HG03045 (cell line): ENCODE measurements around the gene LRMDA.

Source experiments
- ATAC-seq: cut with Tn5 transposase; IDR thresholded peaks from one replicate; pipeline ENCODE4 v1.9.1; 2021; ENCODE audit warnings: mild to moderate bottlenecking, moderate library complexity; ENCODE audit not compliant: unreplicated experiment

LRMDA gene

GRCh38 chr10:76086761-76087639 lies 655.6 kb downstream of the LRMDA start:
- no peak for ATAC-seq

DNA sequence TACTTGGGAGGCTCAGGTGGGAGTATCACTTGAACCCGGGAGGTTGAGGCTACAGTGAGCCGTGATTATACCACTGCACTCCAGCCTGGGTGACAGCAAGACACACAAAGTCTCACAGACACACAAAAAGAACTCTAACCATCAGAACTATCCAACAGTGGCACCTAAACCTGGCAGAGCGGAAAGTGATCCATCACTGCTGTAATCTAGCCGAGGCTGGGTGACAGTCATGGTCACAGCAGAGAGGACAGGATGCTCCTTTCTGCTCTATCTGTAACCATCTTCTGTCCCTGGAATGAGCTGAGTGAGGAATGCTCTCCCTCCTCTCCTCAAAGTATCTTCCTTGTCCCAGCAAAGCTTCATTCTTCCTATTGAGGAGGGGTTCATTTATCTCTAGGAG lies 656.6 kb downstream of the LRMDA start:
- no peak for ATAC-seq

DNA sequence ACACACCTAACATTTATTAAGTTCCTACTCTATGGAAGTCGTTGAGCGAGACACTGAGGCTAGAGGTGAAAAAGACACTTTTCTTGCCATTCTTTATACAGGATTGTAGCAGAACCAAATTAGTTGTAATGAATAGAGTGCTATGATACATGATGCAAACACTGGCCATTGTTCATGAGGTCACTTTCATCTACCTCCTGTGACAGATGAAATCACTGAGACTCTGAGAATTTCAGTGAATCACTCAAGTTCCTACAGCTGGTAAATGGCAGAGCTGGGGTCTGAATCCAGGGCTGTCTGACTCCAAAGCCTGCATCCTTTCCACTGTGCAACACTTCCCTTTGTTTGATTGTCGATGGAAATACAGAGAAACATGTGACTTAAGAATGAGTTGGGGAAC lies 657.6 kb downstream of the LRMDA start:
- ATAC-seq = no peak

DNA sequence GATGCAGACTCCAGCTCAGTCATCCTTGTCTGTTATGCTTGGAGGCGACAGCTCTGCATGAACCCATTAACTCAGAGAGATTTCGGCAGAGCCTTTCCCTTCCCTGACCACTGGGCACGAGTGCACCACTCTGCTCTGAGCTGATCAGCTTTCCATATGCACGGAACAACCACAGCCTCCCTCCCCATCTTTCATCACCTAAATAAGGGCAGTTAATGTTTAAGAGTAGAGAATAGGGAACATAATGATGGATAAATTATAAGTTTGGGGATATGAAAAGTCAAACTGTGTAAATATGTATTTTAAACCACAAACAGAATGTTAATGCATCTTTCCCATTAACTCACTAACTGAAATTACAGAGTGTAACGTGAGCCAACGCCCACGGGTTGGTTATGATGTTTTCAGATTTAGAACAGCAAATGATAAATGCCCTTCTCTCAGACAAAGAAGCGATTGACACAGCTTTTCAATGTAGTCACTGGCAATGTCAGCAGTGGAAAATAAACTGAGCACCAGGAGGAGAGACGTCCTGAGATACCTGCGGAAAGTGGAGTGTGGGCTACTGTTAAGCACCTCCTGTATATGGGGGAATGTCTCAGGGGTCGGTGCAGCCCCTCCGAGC lies 658.2 kb downstream of the LRMDA start:
- ATAC-seq = no peak

- ATAC-seq = no peak
Observed at GRCh38 chr10:76091926-76092325, 660.5 kb downstream of the LRMDA start.

DNA sequence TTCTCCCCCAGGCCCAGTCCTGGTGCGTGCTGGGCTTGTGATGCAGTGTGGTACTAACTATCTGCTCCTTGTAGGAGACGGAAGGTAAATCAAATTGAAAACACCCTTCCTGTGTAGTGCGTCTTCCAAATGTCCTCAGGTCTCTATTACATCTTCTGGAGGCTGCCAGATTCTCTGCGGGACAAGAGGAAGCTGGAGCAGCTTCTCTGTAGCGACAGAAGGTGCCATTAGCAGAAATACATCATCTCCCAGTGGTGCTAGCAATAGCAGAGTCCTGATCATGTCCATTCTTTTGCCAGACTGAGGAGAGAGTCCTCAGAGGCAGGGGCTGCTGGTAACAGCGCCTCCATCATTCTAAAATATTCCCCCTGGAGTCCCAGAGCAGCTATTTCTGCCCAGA lies 675.2 kb downstream of the LRMDA start:
- no peak for ATAC-seq

- no peak for ATAC-seq
Observed at GRCh38 chr10:76108563-76109359, 677.3 kb downstream of the LRMDA start.

GRCh38 chr10:76111404-76111803 lies 680.0 kb downstream of the LRMDA start:
- no peak for ATAC-seq

DNA sequence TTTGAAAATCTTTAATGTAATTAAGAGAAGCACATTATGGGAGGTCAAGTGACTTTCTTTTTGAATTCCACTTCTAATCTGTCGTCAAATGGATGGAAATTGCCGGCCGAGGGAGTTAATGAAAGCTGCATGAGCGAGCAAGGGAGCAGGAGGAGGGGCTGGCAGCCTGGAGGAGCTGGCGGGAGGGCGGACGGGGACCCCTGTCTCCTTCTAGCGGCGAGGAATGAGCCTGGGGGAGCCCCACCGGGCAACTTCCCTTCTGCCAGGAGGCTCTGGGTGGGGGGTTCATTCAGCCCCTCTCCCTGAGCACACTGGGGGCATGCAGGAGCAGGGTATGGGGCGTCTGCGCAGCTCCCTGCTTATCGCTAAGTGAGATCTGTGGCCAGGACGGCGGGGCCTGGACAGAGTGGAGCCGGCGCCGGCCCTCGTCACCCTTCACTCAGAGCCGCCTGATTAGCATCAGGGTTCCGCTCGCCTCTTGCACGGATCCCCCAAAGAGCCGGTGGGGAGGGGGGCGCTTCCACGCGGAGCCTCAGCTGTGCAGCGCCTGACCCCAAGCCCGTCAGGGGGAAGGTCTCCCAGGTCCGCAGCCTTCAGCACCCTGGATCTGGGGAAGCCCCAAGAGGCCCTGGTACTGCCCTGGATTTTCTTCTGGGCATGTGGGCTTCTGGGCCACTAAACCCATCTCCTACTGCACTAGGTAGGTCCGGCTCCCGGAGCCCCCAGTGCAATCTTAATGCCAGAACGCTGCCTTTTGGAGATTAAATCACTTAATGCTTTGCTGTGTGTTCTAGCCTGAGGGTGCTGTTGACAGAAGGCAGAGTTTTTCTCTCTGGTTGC lies 680.8 kb downstream of the LRMDA start:
- no peak for ATAC-seq

DNA sequence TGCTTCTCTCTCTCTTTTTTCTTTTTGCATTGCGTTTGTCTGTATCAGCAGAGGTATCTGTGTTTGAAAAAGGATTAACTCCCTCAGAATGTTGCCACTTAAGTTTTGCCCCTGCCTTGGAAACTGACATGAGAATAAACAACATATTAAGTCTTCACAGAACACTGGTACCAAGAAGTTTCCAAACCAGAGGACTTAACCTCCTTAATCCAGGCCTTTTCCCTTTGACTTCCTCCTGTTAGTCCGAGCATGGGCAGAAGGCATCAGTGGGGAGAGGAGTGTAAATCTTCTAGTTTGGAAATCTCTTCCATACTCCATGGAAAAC lies 681.4 kb downstream of the LRMDA start:
- no peak for ATAC-seq

DNA sequence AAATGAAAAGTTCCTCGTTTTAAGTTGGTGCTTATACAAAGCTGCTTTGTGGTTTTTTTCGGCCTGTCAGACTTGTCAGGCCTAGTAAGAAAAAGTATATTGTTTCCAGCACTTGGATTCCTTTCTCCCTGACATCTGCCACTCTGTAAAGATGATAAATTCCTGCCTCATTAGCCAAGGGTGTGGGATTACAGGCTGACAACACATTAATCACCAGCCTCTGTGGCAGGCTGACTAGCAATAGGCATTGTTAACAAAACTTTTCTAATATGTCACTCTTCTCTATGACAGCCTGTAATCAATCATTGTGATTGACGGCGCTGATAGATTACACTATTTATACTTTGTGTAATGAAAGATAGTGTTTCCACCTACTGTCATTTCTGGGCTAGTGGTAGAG lies 682.5 kb downstream of the LRMDA start:
- ATAC-seq = no peak

DNA sequence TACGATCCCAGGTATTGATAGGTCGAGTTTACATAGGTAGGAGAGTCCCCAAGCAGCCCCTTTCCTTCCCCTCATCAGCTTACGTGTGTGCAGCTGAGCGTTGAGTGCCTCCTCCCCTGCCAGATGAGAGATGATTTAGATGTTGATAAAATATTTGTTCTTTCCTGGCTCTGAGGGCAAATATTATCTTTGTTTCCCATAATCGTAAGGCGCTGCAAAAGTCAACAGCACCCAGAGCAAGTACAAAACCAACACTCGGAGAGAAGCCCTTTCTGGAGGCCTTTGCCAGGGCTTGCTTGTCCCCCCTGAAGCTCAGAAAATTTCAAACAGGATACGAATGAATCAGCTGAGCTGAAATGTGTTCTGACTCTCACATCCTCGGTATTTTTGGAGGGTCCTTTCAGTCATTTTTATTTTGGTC lies 683.2 kb downstream of the LRMDA start:
- no peak for ATAC-seq

DNA sequence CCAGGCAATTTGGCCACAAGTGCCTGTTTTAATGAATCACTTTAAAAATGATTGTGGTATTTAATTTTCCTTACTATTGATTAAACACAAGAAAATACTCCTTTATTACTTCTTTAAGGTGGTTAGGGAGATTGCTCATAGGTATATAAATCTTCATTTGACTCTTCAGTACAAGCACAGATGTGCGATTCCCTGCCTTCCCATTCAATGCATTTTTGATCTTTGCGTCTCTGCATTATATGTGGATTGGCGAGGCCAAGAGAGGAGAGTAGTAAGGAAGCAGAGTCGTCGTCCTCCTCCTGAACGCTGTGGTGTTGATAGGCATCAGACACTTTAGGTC lies 683.7 kb downstream of the LRMDA start:
- no peak for ATAC-seq

- ATAC-seq = no peak
Observed at GRCh38 chr10:76115471-76116155, 684.2 kb downstream of the LRMDA start.

GRCh38 chr10:76116523-76116922 lies 685.1 kb downstream of the LRMDA start:
- ATAC-seq = no peak

DNA sequence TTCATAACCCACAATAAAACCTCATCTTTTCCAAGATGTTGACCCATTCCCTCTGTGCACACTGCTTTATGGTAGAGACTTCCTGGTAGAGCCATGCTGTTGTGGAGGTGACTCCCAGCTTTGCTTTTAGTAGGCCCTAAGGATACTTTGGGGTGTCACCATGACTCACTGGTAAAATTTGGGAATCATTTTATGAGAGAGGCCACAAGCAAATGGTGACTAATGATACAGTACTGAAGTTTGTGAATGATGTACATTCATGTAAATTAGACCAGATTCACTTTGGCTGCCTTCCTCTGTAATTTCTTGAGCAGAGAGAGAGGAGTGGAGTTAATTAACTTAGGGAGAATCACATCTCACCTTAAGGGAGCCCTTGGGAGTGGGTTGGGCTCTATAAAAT lies 686.5 kb downstream of the LRMDA start:
- ATAC-seq = no peak

DNA sequence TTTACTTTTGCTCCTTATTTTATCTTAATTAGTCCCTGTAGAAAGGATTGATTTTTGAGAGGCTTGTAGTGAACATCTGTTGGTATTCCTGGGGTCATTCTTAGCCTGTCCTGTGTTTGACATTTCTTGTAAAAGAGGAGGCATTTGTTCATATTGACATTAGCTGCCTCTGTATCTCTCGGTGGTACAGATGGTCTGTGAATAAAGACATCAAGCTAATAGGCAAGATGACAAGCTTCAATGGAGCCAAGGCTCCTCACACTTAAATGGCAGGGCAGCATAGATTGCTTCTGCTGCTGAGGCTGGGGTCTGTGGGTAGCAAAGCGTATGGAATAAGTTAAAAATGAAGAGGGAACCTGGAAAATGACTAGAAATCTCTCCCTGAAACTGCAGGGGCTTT lies 687.6 kb downstream of the LRMDA start:
- ATAC-seq = no peak

GRCh38 chr10:76119515-76119914 lies 688.1 kb downstream of the LRMDA start:
- no peak for ATAC-seq

- no peak for ATAC-seq
Observed at GRCh38 chr10:76122056-76122455, 690.6 kb downstream of the LRMDA start.

GRCh38 chr10:76124280-76124679 lies 692.9 kb downstream of the LRMDA start:
- no peak for ATAC-seq
